ENCODE data around the gene KRTAP4-7.

GRCh38 chr17:41061964-41062363, 22.0 kb upstream of the KRTAP4-7 start:
- TF ChIP-seq CTCF (IDR thresholded peaks at IDR 0.05): no peak
- TF ChIP-seq POLR2A (IDR thresholded peaks at IDR 0.05): no peak

Data from testis (tissue), 2 donors.